Astrocyte (in vitro differentiated cells and primary cell): ENCODE results near the gene ITGB1BP1. TPM values are rescaled to one million over a fixed set of nuclear protein-coding genes. Genes with fewer than 3 reads are reported as not detected.
A peak's percentile ranks its signal among the peaks of the same experiment; 100 is the strongest.

Experiments used
- DNase-seq: peaks from one replicate; pipeline ENCODE4 v3.0.0-alpha.2; 2010; ENCODE audit warnings: low read depth
- FAIRE-seq: peaks from 2 replicates; lab custom pipeline; 2011; peaks lifted over from hg19 to GRCh38; lab: Jason Lieb, UNC
- H2AFZ ChIP-seq: 2 replicates; pipeline ENCODE4 v1.6.0; 2012; ENCODE audit warnings: low read depth, low read length, inconsistent platforms
- H3K27ac ChIP-seq: 2 replicates; pipeline ENCODE4 v1.5.1; 2011; ENCODE audit warnings: low read depth, low read length, inconsistent platforms
- H3K27me3 ChIP-seq: 2 replicates; pipeline ENCODE4 v1.6.0; 2011; ENCODE audit warnings: low read length, inconsistent platforms; ENCODE audit not compliant: insufficient read depth
- H3K36me3 ChIP-seq: 2 replicates; pipeline ENCODE4 v1.5.1; 2011; ENCODE audit warnings: low read length, inconsistent platforms; ENCODE audit not compliant: insufficient read depth
- H3K4me1 ChIP-seq: 2 replicates; pipeline ENCODE4 v1.5.1; 2011; ENCODE audit warnings: low read length, inconsistent platforms; ENCODE audit not compliant: insufficient read depth
- H3K4me2 ChIP-seq: 2 replicates; pipeline ENCODE4 v1.6.0; 2012; ENCODE audit warnings: low read length, inconsistent platforms
- H3K4me3 ChIP-seq: 2 replicates; pipeline ENCODE4 v1.5.1; 2011; ENCODE audit warnings: low read depth, mild to moderate bottlenecking, low read length, inconsistent platforms; ENCODE audit not compliant: insufficient read depth
- H3K79me2 ChIP-seq: 2 replicates; pipeline ENCODE4 v1.6.0; 2012; ENCODE audit warnings: mild to moderate bottlenecking, low read length, inconsistent platforms; ENCODE audit not compliant: insufficient read depth
- H3K9ac ChIP-seq: 2 replicates; pipeline ENCODE4 v1.6.0; 2012; ENCODE audit warnings: mild to moderate bottlenecking, low read length, inconsistent platforms
- H3K9me3 ChIP-seq: 2 replicates; pipeline ENCODE4 v1.5.1; 2012; ENCODE audit warnings: low read depth, mild to moderate bottlenecking, low read length, inconsistent platforms; ENCODE audit not compliant: insufficient read depth
- H4K20me1 ChIP-seq: 2 replicates; pipeline ENCODE4 v1.6.0; 2012; ENCODE audit warnings: low read length, inconsistent platforms; ENCODE audit not compliant: insufficient read depth
- H3K27ac Mint-ChIP-seq: one replicate; pipeline ENCODE4 v1.8.0; 2021; ENCODE audit warnings: mild to moderate bottlenecking, mixed read lengths; ENCODE audit not compliant: unreplicated experiment
- H3K27me3 Mint-ChIP-seq: one replicate; pipeline ENCODE4 v1.8.0; 2021; ENCODE audit warnings: low read depth, mixed read lengths; ENCODE audit not compliant: unreplicated experiment
- H3K36me3 Mint-ChIP-seq: one replicate; pipeline ENCODE4 v1.8.0; 2021; ENCODE audit warnings: low read depth, mixed read lengths; ENCODE audit not compliant: unreplicated experiment
- H3K4me1 Mint-ChIP-seq: one replicate; pipeline ENCODE4 v1.8.0; 2021; ENCODE audit warnings: low read depth, mixed read lengths; ENCODE audit not compliant: unreplicated experiment
- H3K4me3 Mint-ChIP-seq: one replicate; pipeline ENCODE4 v1.8.0; 2021; ENCODE audit warnings: mild to moderate bottlenecking, moderate library complexity, mixed read lengths; ENCODE audit not compliant: unreplicated experiment
- H3K9me3 Mint-ChIP-seq: one replicate; pipeline ENCODE4 v1.8.0; 2021; ENCODE audit warnings: mild to moderate bottlenecking, mixed read lengths; ENCODE audit not compliant: unreplicated experiment
- EZH2 ChIP-seq: IDR thresholded peaks from 2 replicates; pipeline ENCODE4 v1.6.1; 2012; ENCODE audit warnings: mild to moderate bottlenecking, low read length, inconsistent platforms; ENCODE audit not compliant: insufficient read depth
- total RNA-seq: library from RNA; stranded (reverse); gene quantifications from 2 replicates; pipeline ENCODE4 v1.2.1, GENCODE V29; 2021
- TF ChIP-seq, protein P1 (sequence below): IDR thresholded peaks from 2 replicates; pipeline ENCODE4 v1.5.1; 2011; ENCODE audit warnings: low read depth, mild to moderate bottlenecking, inconsistent platforms, low read length, moderate library complexity; ENCODE audit not compliant: insufficient read depth

Gene ITGB1BP1
- total RNA-seq, 1 donor from 2014 or later: 126 TPM

- no peaks in the 10 kb centered on the region for H3K27me3 Mint-ChIP-seq
- H3K27ac ChIP-seq: no peak overlapping the region
- peaks cover 8% of the 10 kb centered on the region for H4K20me1 ChIP-seq
- H3K4me1 Mint-ChIP-seq: peaks cover 17% of the 10 kb centered on the region
- H3K4me2 ChIP-seq: no peak overlapping the region
- H3K4me3 Mint-ChIP-seq: no peak overlapping the region
- H3K36me3 Mint-ChIP-seq: peaks cover 36% of the 10 kb centered on the region
- peaks cover 36% of the 10 kb centered on the region for H3K36me3 ChIP-seq
- TF ChIP-seq, protein P1, sequence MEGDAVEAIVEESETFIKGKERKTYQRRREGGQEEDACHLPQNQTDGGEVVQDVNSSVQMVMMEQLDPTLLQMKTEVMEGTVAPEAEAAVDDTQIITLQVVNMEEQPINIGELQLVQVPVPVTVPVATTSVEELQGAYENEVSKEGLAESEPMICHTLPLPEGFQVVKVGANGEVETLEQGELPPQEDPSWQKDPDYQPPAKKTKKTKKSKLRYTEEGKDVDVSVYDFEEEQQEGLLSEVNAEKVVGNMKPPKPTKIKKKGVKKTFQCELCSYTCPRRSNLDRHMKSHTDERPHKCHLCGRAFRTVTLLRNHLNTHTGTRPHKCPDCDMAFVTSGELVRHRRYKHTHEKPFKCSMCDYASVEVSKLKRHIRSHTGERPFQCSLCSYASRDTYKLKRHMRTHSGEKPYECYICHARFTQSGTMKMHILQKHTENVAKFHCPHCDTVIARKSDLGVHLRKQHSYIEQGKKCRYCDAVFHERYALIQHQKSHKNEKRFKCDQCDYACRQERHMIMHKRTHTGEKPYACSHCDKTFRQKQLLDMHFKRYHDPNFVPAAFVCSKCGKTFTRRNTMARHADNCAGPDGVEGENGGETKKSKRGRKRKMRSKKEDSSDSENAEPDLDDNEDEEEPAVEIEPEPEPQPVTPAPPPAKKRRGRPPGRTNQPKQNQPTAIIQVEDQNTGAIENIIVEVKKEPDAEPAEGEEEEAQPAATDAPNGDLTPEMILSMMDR: no peak
- no peak for TF ChIP-seq EZH2
- no peak overlapping the region for H3K9ac ChIP-seq
- H3K27me3 ChIP-seq: no peaks in the 10 kb centered on the region
- peak overlapping the region; percentile 66 for H3K27ac Mint-ChIP-seq
- DNase-seq (no peak), FAIRE-seq (no peak)
- peaks cover 5% of the 10 kb centered on the region for H3K4me1 ChIP-seq
- H2AFZ ChIP-seq: no peak overlapping the region
- H3K4me3 ChIP-seq: no peak overlapping the region
- no peaks in the 10 kb centered on the region for H3K9me3 Mint-ChIP-seq
- H3K9me3 ChIP-seq: no peaks in the 10 kb centered on the region
- no peaks in the 10 kb centered on the region for H3K79me2 ChIP-seq
Observed at GRCh38 chr2:9365498-9366019, 57.8 kb downstream of the ITGB1BP1 start.

- H3K4me2 ChIP-seq: no peak overlapping the region
- no peaks in the 10 kb centered on the region for H3K27me3 ChIP-seq
- Mint-ChIP-seq H3K4me1 (peaks cover 16% of the 10 kb centered on the region), H3K4me3 (no peak overlapping the region), H3K27ac (peak overlapping the region; percentile 66), H3K27me3 (no peaks in the 10 kb centered on the region), H3K36me3 (peaks cover 34% of the 10 kb centered on the region), H3K9me3 (no peaks in the 10 kb centered on the region)
- peaks cover 8% of the 10 kb centered on the region for H4K20me1 ChIP-seq
- no peak for DNase-seq
- peaks cover 36% of the 10 kb centered on the region for H3K36me3 ChIP-seq
- H3K9me3 ChIP-seq: no peaks in the 10 kb centered on the region
- H2AFZ ChIP-seq: no peak overlapping the region
- no peak overlapping the region for H3K27ac ChIP-seq
- peaks cover 4% of the 10 kb centered on the region for H3K4me1 ChIP-seq
- H3K4me3 ChIP-seq: no peak overlapping the region
- TF ChIP-seq, protein P1: no peak
- no peak for TF ChIP-seq EZH2
- H3K9ac ChIP-seq: no peak overlapping the region
- FAIRE-seq: no peak
- H3K79me2 ChIP-seq: no peaks in the 10 kb centered on the region
Observed at GRCh38 chr2:9364791-9365497, 58.4 kb downstream of the ITGB1BP1 start.

DNA sequence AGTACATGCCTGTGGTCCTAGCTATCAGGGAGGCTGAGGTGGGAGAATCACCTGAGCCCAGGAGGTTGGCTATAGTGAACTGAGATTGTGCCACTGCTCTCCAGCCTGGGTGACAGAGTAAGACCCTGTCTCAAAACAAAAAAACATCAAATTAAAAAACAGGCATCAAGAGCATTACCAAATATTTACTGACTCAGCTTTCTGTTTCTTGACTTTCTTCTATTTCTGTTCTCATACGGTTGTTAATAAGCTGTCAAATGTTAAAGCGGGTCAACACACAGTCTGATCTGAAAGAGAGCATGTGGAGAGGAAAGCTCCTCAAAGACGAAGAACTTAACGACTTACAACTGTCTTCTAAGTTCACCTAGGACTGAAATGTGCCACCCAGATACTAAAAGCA, 59.0 kb downstream of the ITGB1BP1 start:
- no peak overlapping the region for H3K27ac Mint-ChIP-seq
- H3K36me3 ChIP-seq: peaks cover 40% of the 10 kb centered on the region

More for the DNA sequence above, 59.0 kb downstream of the ITGB1BP1 start:
- Histone ChIP-seq H3K9me3 (no peaks in the 10 kb centered on the region), H3K27me3 (no peaks in the 10 kb centered on the region), H3K4me2 (no peak overlapping the region), H4K20me1 (peaks cover 8% of the 10 kb centered on the region), H3K9ac (no peak overlapping the region), H3K4me3 (no peak overlapping the region), H3K79me2 (no peaks in the 10 kb centered on the region), H3K27ac (no peak overlapping the region), H2AFZ (no peak overlapping the region), H3K4me1 (peaks cover 4% of the 10 kb centered on the region)
- TF ChIP-seq EZH2: no peak
- DNase-seq (no peak), FAIRE-seq (no peak)
- Mint-ChIP-seq H3K36me3 (peaks cover 36% of the 10 kb centered on the region), H3K4me3 (no peak overlapping the region), H3K27me3 (no peaks in the 10 kb centered on the region), H3K9me3 (no peaks in the 10 kb centered on the region), H3K4me1 (peaks cover 16% of the 10 kb centered on the region)
